Muscle layer of colon (tissue), 2 donors: ENCODE data around the gene NEB.

ENCODE experiments used
- H3K27ac ChIP-seq: one replicate; pipeline ENCODE4 v1.7.0; 2013; ENCODE audit warnings: low read depth, mild to moderate bottlenecking, low read length, moderate library complexity
- H3K27me3 ChIP-seq, 2 donors: one replicate each; pipeline ENCODE4 v1.7.0; 2013; ENCODE audit warnings: low read length in 2 of 2, mild to moderate bottlenecking in 2 of 2; ENCODE audit not compliant: insufficient read depth in 2 of 2, control insufficient read depth in 1 of 2
- H3K36me3 ChIP-seq: one replicate; pipeline ENCODE4 v1.7.0; 2013; ENCODE audit warnings: mild to moderate bottlenecking, low read length; ENCODE audit not compliant: insufficient read depth
- H3K4me1 ChIP-seq: one replicate; pipeline ENCODE4 v1.7.0; 2013; ENCODE audit warnings: mild to moderate bottlenecking, low read length; ENCODE audit not compliant: insufficient read depth
- H3K4me3 ChIP-seq, 2 donors: one replicate each; pipeline ENCODE4 v1.7.0; 2013; ENCODE audit warnings: low read length in 2 of 2, low read depth in 1 of 2, mild to moderate bottlenecking in 1 of 2, moderate library complexity in 1 of 2
- H3K9ac ChIP-seq: one replicate; pipeline ENCODE4 v1.7.0; 2013; ENCODE audit warnings: low read length
- H3K9me3 ChIP-seq: one replicate; pipeline ENCODE4 v1.7.0; 2013; ENCODE audit warnings: mild to moderate bottlenecking, low read length
- donor health status: abdominal sarcoma.
- donor health status: Adenocarcinoma of cecum.

The NEB gene

DNA sequence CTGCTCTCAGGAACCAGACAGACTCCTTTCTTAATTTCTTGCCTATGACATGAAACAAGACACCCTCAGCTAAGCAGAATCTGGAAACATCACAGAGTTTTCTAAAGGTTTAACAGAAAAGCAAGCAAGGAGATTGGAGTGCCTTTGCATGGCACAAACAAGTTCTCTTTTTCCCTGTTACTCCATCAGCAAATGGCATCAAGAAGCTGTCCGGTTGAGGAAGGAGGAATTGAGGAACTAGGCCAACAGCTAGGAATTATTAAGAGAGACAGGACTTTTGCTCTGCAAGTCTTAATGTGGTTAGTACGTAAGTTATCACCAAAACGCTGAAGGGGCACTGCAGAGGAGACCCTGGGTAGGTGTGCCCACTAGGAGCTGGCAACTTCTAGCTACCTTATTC, 53.2 kb downstream of the NEB start:
- H3K27me3 ChIP-seq, result no peaks in the 10 kb centered on the region
- H3K27ac ChIP-seq, result no peak overlapping the region
- no peak overlapping the region for H3K4me3 ChIP-seq
- H3K36me3 ChIP-seq, result no peaks in the 10 kb centered on the region
- H3K4me1 ChIP-seq, result no peaks in the 10 kb centered on the region
- no peak overlapping the region for H3K9ac ChIP-seq
- no peaks in the 10 kb centered on the region for H3K9me3 ChIP-seq

DNA sequence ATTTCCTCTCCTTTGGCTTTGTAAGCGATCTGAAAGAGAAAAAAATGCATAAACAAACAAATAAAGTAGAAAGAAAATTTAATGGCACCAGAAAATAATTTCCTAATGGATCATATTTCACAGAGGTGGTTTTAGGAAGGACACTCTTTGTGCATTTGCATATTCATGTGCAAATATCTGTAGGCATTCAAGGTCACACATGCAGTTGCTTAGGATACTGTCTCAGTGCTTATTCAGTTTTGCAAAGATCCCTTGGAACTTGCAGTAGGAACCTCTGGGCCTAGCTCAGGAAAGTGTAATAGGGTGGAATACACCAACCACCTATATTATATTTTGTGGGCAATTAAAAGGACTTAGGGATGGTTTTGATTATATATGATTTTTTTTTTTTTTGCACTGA, 54.3 kb downstream of the NEB start:
- H3K9me3 ChIP-seq, result no peaks in the 10 kb centered on the region
- H3K36me3 ChIP-seq, result no peaks in the 10 kb centered on the region
- no peaks in the 10 kb centered on the region for H3K27me3 ChIP-seq
- H3K4me3 ChIP-seq, result no peak overlapping the region
- no peak overlapping the region for H3K27ac ChIP-seq
- H3K9ac ChIP-seq, result no peak overlapping the region
- no peaks in the 10 kb centered on the region for H3K4me1 ChIP-seq

DNA sequence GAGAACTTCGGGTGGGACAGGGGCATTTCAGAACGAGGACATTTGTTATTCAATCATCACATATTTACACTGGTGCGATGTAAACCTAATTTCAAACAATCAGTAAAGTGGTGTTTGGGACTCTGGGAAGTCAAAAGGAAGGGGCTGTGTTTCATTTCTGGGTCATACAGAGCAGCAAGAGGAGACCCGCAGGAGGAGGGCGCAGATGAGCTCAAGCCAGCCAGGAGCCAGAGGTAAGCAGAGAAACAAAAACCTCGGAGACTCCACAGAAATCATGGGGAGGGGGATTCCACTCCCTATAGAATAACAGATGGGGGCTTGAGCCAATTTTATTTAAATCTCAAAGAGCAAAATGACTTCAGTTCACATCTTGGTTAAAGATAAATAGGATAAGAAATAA, 55.4 kb downstream of the NEB start:
- H3K4me3 ChIP-seq, result no peak overlapping the region
- no peaks in the 10 kb centered on the region for H3K4me1 ChIP-seq
- H3K27me3 ChIP-seq, result no peaks in the 10 kb centered on the region
- H3K9me3 ChIP-seq, result no peaks in the 10 kb centered on the region
- no peak overlapping the region for H3K9ac ChIP-seq
- H3K36me3 ChIP-seq, result no peaks in the 10 kb centered on the region
- no peak overlapping the region for H3K27ac ChIP-seq

DNA sequence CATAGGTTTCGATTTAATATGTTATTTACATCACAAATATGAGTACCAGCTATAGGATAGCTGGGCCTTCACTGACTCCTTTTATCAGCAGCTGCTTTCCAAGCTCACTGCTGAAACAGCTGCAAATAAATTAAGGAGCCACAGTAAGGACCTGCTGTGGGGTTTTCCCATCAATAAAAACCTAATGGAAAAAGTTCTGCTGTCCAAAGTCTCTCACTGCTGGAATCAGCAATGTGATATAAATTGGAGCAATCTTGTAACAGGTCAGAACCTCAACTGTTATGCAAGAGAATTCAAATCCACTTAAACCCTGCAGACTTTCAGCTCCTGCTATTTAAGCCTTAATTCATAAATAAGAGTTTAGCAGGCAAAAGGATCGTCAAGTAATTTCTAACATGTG, 61.3 kb downstream of the NEB start:
- Histone ChIP-seq H3K4me3 (no peak overlapping the region), H3K27ac (no peak overlapping the region), H3K27me3 (no peaks in the 10 kb centered on the region), H3K9ac (no peak overlapping the region), H3K9me3 (no peaks in the 10 kb centered on the region), H3K4me1 (no peaks in the 10 kb centered on the region), H3K36me3 (no peaks in the 10 kb centered on the region)

DNA sequence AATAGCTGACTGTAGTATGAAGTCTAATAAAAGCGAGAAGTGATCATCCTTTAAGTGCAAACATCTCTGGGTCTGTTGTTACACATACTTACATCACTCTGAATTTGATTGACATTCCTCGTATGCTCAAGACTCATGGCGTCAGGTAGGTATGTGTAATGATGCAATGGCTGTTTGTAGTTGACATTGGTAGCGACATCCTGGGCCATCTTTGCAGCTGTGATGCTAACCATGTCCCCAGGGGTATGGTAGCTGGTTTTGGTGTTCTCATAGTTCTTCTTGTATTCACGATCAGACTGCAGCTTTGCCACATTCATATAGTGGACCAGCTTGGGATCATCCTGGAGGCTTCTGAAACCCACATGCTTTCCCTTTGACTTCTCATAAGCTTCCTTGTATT, 62.0 kb downstream of the NEB start:
- Histone ChIP-seq H3K27ac (no peak overlapping the region), H3K4me1 (no peaks in the 10 kb centered on the region), H3K9me3 (no peaks in the 10 kb centered on the region), H3K9ac (no peak overlapping the region), H3K4me3 (no peak overlapping the region), H3K27me3 (no peaks in the 10 kb centered on the region), H3K36me3 (no peaks in the 10 kb centered on the region)

DNA sequence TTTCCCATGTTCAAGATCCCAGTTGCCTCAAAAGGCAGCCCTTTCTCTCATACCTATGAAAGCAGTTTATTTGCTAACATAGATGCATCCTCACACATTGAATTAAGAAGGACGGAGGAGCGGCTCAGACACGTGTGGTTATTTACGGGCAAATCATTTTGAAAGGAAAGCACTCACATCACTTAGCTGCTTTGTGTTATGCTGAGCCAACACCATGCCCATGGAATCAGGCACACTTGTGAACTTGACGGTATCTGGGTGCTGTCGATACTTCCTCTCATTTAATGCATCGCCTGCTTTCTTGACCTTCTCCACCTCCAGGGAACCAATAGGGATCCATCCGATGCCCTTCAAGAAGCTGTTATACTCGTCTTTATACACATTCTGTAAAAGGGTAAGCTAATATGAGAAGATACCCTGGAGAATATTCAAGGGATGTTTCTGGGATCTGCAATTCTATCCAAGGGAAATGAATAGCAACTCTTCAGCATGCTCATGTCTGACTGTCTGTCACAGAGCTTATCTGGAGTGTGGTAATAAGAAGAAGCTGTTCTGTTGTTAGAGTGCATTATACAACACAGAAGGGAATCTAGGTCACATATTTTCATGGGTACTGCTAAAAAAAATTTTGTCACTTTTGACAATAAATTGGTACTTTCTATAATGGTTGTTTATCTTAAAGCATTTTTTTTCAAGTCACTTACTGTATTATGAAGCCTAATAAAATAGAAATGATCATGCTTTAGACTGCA, 63.3 kb downstream of the NEB start:
- H3K4me3 ChIP-seq, result no peak overlapping the region
- H3K27ac ChIP-seq, result no peak overlapping the region
- H3K9ac ChIP-seq, result no peak overlapping the region
- H3K9me3 ChIP-seq, result no peaks in the 10 kb centered on the region
- no peaks in the 10 kb centered on the region for H3K27me3 ChIP-seq
- no peaks in the 10 kb centered on the region for H3K4me1 ChIP-seq
- no peaks in the 10 kb centered on the region for H3K36me3 ChIP-seq

DNA sequence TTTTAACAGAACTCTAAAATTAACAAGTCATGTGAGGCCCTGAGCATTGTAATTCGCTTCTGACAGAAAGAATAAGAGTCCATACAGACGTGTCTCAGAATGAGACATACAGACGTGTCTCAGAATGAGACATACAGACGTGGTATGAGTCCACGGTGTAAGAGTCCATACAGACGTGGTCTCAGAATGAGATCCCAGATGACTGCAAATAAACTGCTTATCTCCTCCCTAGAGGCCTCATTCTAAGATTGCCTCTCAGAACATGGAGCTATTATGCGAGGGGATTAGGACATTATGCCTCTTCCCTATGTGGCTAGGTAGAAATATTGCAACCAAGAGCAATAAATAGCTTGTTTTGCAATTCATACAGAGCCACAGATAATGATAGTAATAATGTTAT, 63.9 kb downstream of the NEB start:
- Histone ChIP-seq H3K27ac (no peak overlapping the region), H3K9ac (no peak overlapping the region), H3K4me1 (no peaks in the 10 kb centered on the region), H3K36me3 (no peaks in the 10 kb centered on the region), H3K9me3 (no peaks in the 10 kb centered on the region), H3K27me3 (no peaks in the 10 kb centered on the region), H3K4me3 (no peak overlapping the region)

DNA sequence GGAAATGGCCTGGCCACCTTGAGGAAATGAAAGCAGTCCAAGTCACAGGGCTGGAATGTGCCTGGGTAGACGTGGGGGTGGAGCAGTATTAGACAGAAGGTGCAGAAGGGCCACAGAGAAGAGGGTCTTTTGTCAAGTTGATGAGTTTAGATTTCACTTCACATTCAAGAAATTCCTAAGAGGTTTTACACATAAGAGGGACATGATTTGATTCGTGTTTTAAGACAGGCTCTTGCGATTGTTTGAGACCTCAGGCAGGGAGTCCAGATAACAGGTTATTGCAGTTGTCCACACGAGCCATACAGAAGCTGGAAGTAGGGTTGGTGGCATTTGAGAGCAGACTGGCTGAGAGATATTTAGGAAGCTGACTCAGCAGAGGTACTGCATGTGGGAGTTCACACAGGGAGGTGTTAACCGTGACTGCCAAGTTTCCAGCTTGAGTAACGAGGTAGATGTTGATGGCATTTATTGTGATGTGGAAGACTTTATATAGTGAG, 64.6 kb downstream of the NEB start:
- H3K9me3 ChIP-seq, result no peaks in the 10 kb centered on the region
- no peak overlapping the region for H3K27ac ChIP-seq
- H3K4me1 ChIP-seq, result no peaks in the 10 kb centered on the region
- H3K36me3 ChIP-seq, result no peaks in the 10 kb centered on the region
- no peaks in the 10 kb centered on the region for H3K27me3 ChIP-seq
- H3K4me3 ChIP-seq, result no peak overlapping the region
- H3K9ac ChIP-seq, result no peak overlapping the region

DNA sequence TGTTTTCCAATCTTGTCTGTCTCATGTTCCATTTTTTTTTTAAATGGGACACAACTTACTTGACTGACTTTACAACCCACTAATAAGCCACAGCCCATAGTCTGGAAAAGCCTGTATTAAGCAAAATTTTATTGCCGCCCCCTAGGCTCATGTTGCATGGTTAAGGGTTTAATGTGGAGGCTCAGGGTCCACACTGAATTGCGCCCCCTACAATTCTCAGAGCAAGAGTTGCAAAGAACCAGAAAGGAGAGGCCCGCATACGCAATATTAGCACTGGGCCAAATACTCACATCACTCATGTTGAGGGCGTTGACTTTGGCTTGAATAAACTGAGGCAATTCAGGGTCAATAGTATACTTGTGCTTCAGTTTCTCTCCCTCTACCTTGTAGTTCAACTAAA, 65.5 kb downstream of the NEB start:
- Histone ChIP-seq H3K9me3 (no peaks in the 10 kb centered on the region), H3K9ac (no peak overlapping the region), H3K36me3 (no peaks in the 10 kb centered on the region), H3K4me3 (no peak overlapping the region), H3K4me1 (no peaks in the 10 kb centered on the region), H3K27me3 (no peaks in the 10 kb centered on the region), H3K27ac (no peak overlapping the region)

DNA sequence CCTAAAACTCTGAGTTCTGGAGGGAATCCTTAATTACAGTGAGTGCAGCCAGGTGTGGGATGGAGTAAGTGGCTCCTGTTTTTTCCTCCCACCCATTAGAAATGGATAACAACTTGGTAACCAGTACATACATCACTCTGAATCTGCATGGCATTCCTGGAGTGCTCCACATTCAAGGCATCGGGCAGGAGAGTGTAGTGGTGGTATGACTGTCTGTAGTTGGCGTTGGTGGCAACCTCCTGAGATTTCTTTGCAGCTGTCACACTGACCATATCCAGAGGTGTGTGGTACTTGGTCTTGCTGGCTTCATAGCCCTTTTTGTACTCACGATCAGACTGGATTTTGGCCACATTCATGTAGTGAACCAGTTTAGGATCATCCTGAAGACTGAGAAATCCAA, 68.3 kb downstream of the NEB start:
- no peaks in the 10 kb centered on the region for H3K27me3 ChIP-seq
- H3K4me3 ChIP-seq, result no peak overlapping the region
- no peak overlapping the region for H3K27ac ChIP-seq
- no peak overlapping the region for H3K9ac ChIP-seq
- H3K9me3 ChIP-seq, result no peaks in the 10 kb centered on the region
- H3K36me3 ChIP-seq, result no peaks in the 10 kb centered on the region
- H3K4me1 ChIP-seq, result no peaks in the 10 kb centered on the region

DNA sequence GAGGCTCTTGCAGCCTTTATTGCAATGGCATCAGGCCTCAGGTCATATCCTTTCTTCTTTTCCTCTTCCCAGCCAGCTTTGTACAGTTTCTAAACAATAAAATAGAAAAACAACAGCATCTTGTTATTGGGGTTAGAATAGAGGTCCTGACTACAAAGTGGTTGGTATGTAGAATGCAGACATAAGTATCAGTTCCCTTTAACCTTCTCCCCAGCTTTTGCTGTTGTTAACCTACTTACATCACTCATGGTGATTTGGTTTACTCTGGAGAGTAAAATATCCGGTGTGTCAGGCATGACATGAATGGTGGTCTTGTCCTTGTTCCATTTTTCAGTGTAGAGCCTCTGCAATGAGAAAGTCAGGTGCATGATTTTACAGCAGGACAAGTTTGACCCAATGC, 69.8 kb downstream of the NEB start:
- Histone ChIP-seq H3K9ac (no peak overlapping the region), H3K4me3 (no peak overlapping the region), H3K36me3 (no peaks in the 10 kb centered on the region), H3K27ac (no peak overlapping the region), H3K9me3 (no peaks in the 10 kb centered on the region), H3K27me3 (no peaks in the 10 kb centered on the region), H3K4me1 (no peaks in the 10 kb centered on the region)

DNA sequence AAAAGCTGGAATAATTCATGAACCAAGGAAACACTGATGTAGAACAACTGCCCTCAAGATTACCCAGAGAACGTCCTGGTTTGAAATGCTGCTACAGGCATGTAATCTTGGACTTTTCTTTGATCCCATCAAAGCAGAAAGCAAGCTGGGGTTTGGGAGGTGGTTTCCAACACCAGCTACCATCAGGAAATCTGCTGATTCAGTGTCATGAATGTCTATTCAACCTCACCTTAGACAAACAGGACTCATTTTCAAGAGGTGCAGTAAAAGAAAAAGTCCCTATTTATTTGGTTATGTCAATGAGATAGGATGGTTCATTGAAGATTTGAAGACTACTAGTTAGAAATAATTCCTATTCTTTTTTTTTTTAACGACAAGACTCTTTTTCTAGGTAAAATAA, 72.7 kb downstream of the NEB start:
- Histone ChIP-seq H3K9ac (no peak overlapping the region), H3K27ac (no peak overlapping the region), H3K4me3 (no peak overlapping the region), H3K9me3 (no peaks in the 10 kb centered on the region), H3K27me3 (no peaks in the 10 kb centered on the region), H3K36me3 (no peaks in the 10 kb centered on the region), H3K4me1 (no peaks in the 10 kb centered on the region)
